GM19328 (cell line): ENCODE measurements around the gene TIMP3.

ENCODE experiments used
- ATAC-seq: cut with Tn5 transposase; IDR thresholded peaks from one replicate; pipeline ENCODE4 v1.9.1; 2021; ENCODE audit warnings: mild to moderate bottlenecking, moderate library complexity; ENCODE audit not compliant: unreplicated experiment

The TIMP3 gene

DNA sequence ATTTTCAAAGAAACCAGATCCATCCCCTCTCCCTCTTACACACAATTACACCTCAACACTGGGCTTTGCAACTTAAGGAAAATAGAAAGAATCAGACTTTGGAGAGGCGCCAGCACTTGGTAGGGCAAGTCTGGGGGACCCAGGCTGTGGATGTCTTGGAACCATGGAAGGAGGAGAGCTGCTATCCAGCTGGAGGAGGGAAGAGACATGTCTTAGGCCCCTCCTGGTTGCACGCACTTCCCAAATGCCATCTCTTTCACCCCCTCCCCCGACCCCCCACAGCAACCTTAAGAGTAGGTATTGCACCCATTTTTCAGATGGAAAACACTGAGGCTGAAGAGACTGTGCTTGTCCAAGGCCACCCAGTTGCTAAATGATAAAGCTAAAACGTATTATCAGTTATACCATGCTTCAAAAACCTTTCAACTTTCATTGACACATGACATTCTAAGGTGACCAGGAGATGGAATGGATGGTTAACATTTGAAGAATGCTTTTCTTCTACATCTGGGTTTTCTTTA is 3.9 kb downstream of the TIMP3 start:
- no peak for ATAC-seq

DNA sequence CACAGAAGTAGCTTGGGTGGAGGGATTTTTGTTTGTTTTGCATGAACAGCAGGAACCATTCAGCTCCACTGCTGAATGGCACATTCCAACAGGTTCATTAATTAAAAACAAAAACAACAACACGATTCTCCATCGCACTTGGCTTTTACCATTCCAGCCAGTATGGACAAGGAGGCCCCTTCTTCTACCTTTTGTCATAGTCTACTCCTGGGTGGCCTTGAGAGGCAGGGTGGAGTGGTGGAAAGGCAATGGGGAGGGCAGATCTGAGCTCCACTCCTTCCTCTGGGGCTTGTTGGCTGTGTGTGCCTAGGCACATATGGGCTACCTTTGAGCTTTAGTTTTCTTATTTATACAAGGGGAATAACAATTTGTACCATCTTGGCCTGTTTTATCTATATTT is 4.8 kb downstream of the TIMP3 start:
- ATAC-seq = no peak

DNA sequence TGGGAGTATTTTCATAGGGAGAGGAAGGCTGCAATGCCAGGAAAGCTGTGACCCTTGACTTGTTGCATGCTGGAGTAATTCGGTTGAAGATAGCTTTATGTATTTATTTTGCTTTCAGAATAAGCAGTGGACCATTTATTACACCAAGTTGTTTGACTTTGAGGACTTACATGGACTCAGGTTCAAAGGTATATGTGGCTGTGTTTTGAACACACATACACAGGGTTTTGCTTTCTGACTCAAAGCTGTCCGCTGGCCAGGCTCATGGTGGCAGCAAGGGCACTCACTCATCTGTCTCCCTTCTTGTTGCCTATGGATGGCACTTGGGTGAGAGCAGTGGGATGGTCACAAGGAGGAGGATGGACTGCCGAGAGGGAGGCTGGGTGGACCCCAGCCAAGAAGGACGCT is 6.5 kb downstream of the TIMP3 start:
- no peak for ATAC-seq

DNA sequence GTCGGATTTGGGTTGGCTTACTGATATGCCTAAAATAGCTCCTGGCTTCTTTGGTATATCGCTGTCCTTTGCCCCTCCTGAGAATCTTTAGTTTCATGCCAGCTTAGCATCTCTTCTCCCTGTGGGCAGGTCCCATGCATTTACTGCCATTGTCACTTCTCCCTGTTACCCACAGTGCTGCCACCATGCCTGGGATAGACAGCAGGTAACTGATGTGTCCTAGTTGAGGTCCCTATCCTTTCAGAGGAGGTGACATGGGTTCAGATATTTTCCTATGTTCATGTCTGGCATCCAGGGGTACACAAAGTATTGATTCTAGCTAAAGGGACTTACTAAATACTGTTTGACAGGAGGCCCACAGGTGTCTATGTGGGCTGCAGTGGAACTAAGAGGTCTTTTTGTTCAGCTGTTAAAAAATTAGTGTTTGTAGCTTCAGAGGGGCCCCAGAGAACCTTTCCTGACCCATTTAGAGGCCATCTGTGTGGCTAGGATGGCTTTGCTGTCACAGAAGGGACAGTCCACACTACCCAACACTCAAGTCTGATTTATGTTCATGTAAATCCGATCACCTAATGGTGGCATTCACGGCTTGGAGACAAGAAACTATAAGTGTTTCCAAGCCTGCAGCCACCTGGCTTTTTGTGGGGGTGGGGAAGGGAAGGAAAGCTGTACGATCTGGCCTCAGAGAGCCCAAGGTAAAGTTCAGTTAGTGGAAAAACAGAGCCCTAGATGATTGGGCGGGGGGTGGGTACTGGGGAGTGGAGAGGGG is 8.5 kb downstream of the TIMP3 start:
- no peak for ATAC-seq

DNA sequence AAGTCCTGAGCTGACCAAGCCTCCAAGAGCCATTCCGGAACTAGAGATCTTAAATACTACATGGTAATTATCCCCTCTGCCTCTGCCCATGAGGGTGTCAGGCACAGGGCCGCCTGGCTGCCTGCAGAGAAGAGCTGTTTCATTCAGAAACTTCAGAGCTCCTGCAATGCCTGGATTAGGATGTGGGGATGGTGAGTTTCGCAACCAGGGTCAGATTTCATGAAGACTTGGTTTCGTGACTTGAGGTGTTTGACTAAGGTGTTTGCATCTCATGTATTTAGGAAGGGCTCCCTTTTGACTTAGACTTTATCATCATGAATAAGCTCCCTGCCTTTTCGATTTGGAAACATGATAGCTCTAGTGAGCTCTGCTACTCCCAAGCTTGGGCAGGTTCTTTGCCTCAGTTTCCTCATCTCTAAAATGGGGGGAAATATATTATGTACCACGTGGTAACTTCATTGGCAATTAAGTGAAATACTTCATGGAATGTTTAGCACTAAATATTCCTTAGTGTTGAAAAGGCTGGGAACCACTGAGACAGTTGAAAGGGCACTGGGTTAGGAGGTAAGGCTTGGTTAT is 9.1 kb downstream of the TIMP3 start:
- no peak for ATAC-seq

DNA sequence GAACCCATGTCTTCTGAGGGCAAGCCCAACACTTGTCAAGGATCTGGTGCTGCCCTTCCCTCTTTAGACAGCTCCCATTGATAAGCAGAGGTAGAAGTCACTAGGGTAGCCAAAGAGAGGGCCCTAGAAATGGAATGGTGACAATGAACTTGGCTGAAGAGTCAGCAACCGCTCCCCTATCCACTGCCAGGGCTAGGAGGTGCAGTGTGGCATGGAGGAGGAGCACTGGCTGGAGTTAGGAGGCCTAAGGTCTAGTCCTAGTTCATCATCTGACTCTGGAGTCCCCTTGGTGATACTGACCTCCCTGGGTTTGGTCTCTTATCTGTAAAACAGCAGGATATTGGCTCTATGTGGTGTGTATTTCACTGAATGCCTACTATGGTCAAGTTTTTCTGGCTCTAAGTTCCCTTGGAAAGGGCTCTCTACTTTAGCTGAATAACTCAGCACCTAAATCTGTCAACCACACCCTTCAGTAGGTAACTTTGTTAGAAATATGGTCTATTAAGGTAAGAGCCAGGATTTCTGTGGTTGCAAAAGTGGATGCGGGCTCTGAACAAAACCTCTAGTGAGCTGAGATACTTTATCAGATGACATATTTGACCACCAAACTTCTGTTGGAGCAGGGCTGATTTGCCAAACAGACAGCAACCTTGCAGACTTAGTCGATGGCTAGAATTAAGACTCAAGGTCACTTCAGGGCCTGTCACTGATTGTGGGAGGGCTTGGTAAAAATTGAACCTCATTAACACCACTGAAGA is 10.5 kb downstream of the TIMP3 start:
- ATAC-seq = no peak

DNA sequence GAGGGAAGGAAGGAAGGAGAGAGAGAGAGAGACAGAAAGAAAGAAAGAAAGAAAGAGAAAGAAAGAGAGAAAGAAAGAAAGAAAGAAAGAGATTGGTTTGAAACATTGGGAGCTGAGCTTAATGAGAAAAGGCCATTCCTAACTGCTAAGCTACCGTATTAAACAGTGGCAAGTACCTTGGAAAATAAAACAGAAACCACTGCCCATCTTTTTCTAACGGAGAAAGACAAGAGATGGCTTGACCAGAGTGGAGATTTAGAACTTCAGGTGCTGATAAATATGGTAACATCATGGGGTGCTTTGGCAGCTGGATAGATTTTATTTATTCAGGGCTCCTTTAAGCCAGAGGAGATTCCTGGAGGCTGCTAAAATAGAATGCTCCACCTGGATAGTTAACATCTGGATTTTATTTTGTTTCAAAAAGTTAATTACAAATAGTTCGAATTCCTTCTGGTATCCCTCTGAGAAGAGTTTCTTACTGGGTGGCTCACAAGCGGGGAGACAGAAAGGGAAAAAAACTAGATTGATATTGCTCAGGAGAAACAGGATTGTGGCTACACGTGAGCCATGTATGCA is 12.9 kb downstream of the TIMP3 start:
- no peak for ATAC-seq

DNA sequence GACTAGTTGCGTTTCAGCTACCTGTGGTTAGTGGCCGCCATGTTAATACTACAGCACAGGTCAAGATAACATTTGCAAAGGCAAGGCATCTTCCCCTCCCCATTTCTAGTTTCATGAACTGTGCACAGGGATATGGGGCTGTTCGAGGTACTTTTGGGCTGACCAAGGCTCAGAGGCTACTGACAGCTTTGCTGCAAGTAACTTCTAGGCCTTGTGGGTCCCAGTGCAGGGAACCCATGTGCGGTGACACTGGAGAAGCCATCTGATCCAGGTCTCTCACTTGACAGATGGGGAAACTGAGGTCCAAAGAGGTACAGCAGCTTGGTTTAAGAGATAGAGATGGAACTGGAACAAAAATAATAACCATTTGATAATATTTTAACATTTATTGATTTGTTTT is 13.6 kb downstream of the TIMP3 start:
- no peak for ATAC-seq

DNA sequence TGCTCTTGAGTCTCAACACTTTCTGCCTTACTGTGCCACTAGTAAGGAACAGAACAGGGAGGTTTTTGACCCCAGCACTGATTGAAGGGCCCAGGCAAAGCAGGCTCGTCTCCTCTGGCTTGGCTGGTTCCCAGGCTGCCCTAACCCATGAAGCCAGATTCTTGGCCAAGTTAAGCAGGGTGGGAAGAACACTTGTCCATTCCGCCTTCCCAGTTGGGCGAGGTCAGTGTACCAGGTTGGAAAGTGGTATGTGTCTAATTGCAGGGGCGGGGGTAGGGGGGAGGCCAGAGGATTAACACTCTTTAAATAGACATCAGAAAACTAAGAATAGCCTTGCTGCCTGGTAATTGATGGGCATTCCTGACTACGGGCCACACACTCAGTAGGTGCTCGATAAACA is 14.4 kb downstream of the TIMP3 start:
- no peak for ATAC-seq

DNA sequence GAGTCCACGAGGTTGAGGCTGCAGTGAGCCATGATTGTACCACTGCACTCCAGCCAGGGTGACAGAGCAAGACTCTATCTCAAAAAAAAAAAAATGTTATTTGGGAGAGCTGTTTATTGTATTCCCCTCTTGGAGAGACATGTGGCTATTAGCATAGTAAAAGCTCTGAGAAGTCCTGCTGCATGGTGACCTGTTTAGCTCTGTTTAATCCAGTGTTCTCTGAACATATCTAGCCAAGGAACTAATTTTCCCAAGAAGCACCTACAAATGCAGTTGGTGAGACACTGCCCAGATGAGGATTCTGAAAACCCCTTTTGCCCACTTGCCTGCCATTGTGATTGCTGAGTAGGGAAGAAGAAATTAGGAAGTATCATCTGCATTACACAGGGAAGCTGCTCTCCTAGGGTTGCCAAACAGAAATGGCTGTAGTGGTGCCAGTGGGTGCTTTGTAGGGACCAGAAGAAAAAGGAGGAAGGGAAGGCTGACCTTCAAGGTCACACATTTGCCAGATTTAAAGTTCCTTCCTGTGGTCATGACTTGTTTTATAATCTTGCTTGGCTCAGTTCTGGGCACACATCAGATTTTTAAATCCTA is 15.7 kb downstream of the TIMP3 start:
- no peak for ATAC-seq

DNA sequence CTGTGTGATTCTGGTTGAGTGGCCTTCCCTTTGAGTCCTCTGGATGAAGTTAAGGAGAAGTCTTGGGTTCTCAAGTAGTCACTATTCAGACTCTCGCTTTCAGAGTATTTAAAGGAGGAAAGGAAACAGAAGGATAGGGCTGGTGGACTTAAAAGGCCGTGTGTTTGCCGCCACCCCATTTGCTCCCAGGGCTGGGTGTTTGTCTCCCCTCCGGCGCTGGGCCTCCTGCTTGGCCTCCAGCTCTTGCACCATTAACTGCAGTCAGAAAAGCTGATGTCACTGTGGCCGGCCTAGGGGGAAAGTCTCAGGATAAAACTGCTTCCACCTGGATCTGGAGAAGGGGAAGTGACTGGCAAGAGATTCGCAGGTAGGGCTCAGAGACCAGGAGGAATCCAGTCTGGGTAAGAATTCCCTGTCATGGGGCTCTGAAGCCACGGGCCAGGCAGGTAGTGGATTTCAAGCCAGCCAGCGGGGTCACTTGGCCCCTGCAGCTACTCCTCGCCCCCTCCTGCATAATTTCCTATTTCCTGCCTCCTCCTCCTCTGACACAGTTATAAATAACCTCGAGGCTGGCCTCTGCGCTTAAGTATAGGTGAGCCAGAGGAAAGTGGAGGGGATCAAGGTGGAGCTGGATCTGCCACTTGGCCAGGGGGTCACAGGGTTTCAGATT is 17.1 kb downstream of the TIMP3 start:
- no peak for ATAC-seq

DNA sequence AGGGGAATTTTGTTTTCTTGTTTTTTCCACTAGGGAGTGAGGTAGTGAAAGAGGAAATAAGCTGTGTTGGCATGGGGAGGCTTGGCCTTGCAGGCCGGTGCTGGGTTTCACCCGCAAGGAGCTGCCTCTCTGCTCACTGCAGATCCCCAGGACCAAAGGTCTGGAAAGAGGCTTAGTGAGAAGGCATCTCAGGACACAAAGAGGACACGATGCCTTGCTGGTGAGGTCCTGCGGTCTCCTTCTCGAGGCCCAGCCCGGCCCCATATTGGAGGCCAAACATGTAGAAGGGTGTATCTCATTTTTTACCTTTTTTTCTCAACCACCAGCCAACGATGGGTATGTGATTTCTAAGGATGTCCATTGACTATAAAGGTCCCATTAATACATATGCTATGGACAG is 17.6 kb downstream of the TIMP3 start:
- ATAC-seq = no peak

DNA sequence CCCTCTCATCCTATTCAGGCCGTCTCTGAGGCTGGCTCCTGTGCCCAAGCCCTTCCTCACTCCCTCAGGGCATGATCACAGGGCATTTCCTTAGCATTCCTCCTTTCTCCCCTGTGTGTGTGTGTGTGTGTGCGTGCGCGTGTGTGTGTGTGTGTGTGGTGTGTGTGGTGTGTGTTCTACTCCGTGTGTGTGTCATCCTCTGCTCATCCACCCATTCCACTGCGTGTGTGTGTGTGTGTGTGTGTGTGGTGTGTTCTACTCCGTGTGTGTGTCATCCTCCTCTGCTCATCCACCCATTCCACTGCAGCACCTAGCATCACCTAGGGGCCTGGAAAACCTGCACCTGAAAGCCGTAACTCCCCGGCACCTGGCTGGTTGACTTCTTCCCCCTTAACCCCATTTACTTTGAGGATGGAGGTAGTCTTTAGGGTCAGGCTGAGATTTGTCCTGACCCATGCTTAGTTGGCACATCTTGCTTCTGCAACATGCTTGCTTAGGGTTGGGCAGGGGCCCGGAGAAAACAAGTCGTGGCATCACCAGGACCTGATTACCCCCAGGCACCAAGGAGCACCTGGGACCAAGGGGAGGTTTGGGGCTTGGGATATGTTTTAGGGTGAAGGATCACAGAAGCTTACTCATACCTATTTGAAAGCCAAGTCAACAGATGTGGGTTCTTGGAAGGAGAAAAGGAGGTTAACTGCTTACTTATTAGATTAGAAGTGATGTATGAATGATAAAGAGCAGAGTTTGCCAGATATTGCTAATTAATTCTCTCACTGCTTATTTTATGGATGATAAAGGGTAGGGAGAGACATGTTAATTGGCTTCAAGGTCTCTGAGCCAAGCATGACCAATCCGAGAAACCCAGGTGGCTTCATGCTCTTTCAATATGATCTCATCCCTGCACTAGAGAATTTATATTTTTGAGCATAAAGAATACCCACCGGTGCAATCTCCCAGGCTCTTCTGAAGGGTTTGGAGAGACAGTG is 18.9 kb downstream of the TIMP3 start:
- no peak for ATAC-seq

DNA sequence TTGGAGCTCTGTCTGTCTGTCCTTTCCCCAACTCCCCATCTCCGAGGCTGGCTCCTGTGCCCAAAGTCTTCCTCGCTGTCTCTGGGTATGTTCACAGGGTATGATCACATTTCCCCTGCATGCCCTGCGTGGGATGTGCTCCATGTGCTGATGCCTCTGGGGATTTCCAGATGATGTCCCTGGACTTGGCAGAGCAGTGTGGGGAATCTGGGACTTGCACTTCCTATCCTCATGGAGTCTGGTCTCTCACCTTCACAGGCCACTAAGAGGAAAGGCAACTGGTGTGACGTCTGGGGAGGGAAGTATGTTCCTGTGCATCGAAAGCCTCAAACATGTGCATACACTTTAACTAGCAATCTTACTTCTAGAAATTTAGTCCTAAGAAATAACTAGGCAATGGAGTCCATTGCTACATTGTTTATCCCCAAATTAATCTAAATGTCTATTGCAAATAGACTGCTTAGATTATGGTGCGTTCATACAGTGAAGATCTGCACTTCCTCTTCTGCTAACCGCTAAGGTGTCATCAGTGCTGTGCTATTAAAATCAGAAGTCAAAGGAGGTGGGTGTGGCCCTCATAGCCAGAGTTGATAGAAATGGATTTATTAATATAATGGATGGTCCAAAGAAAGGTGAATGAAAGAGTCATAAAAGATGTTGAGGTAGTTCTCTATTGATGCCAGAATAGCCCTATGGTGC is 20.8 kb downstream of the TIMP3 start:
- no peak for ATAC-seq

DNA sequence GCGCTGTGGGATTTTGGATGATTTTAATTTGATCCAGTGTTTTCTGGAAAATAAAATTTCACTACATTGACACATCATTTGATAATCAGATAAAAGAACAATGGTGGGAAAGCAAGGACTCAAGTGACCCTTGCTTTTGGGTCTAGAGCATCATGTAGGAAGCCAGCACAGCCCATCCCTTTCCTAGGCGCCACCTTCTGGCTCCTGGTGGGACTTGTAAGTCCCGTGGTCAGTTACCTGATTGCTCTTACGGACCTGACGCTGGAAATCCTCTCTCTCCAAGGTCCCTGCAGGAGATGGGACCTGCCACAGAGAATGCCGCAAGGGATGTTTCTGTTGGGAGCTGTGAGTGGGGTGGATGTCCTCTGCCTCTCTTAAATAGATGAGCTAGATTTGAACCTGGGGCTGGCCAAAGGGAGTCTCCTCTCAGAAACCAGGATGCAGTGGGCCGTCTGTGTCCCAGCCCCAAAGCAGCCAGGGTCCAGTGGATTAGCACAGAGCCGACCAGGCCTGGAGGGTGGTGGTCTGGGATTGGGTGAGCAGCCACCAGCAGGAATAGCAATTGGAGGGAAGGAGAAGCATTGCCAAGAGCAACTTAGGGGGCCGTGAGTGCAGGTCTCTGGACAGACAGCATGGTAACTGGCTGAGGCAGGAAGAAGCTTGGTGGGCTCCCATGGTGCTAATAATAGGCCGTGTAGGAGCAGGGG is 21.7 kb downstream of the TIMP3 start:
- no peak for ATAC-seq

DNA sequence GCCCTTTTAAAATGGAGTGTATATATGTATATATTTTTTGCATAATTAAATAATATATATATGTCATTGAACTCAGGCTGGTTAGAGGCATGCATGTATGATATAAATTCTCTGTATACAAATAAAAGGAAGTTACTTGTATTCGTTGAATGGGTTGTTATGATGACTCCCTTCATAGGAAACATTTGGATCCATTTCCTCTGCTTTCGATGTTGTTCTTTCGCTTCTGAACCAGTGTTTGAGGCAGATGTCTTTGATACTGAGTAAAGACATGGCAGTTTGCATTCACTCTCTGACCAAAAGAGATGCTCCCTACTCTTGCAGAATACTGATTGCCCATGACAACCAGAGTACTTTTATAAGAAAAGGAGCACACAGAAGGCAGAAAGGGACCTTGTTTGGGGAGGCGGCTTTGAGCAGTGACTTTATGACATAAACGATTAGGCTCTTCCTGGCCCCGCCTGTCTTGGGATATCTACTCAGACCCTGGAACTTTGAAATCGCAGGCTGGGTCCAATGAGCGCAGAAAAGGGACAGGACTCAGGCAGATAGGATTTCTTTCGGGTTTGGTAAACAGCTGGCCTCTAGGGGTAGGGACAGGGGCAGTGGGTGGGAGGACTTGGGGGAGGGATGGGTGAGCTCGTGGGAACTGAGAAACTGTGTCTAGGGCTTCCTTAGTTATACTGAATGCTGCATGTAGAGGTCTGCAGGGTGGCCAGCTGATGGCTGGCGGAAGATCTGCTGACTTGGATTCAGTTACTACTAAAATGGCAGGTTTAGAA is 23.2 kb downstream of the TIMP3 start:
- no peak for ATAC-seq

DNA sequence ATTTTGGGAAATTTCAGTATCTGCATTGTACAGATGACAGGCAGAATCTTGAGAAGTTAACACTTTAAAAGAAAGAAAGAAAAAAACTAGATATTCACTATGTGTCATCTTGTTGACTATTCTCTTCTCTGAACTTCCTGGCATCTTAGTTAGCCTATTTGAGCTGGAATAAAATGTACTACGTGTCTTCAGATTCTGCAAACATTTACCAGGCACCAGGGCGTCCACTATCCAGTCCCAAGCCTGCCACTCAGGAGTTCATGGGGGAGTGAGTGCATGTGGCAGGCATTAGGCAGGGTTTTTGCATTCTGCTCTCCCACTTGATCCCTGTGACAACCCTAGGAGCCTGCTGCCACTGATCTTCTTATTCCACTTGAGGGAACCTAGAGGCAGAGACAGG is 25.0 kb downstream of the TIMP3 start:
- ATAC-seq = no peak
